ENCODE measurements around the gene HSPA12A.

Gene HSPA12A

GRCh38 chr10:116697816-116698215 lies 44.5 kb downstream of the HSPA12A start:
- H3K36me3 ChIP-seq (ENCODE audit: insufficient read depth, low read length): no peaks in the 10 kb centered on the region
- H3K4me1 ChIP-seq (ENCODE audit: insufficient read depth, low read length): no peaks in the 10 kb centered on the region
- H3K9me3 ChIP-seq (ENCODE audit: low read length): no peaks in the 10 kb centered on the region
- H2AFZ ChIP-seq (ENCODE audit: low read depth, low read length): no peak overlapping the region
- no peaks in the 10 kb centered on the region for H3K27me3 ChIP-seq (ENCODE audit: insufficient read depth, low read length)
- H3K4me3 ChIP-seq (ENCODE audit: low read length): no peak overlapping the region

DNA sequence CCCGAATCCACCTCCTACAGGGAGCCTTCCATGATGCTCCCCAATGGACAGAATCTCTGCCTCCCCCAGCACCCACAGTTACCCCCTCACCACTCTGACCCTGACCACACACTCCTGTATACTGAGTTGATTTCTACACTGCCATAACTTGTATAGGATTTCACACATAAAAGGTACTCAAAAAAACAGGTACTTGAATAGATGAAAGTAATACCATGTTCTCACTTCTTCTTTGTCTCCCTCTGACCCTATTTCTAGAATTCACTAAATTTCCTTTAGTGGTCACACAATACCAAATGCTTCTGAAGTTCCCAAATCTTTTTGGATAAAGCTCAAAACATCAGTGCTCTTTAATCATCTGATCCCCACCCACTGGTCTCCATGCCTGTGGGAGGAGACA lies 45.4 kb downstream of the HSPA12A start:
- Histone ChIP-seq H3K9me3 (ENCODE audit: low read length) (no peaks in the 10 kb centered on the region), H3K27me3 (ENCODE audit: insufficient read depth, low read length) (no peaks in the 10 kb centered on the region), H3K4me1 (ENCODE audit: insufficient read depth, low read length) (no peaks in the 10 kb centered on the region), H3K36me3 (ENCODE audit: insufficient read depth, low read length) (no peaks in the 10 kb centered on the region), H3K4me3 (ENCODE audit: low read length) (no peak overlapping the region), H2AFZ (ENCODE audit: low read depth, low read length) (no peak overlapping the region)

DNA sequence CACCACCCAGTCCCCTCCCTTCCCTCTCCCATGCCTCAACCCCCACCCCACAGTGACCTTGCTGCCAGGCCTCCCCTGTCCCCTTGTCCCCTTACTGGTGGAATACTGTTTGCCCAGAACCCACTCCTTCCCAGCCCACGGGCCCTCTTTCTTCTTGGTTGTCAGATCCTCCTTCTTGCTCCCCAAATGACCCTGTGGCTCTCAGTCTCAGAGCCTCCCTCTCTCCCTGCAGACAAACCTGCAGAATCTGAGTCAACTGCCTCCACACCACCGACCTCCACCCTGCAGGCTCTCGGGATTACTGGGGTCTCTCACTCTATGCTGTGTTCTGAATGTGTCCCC lies 47.5 kb downstream of the HSPA12A start:
- no peaks in the 10 kb centered on the region for H3K27me3 ChIP-seq (ENCODE audit: insufficient read depth, low read length)
- no peaks in the 10 kb centered on the region for H3K9me3 ChIP-seq (ENCODE audit: low read length)
- no peak overlapping the region for H3K4me3 ChIP-seq (ENCODE audit: low read length)
- no peaks in the 10 kb centered on the region for H3K36me3 ChIP-seq (ENCODE audit: insufficient read depth, low read length)
- no peak overlapping the region for H2AFZ ChIP-seq (ENCODE audit: low read depth, low read length)
- no peaks in the 10 kb centered on the region for H3K4me1 ChIP-seq (ENCODE audit: insufficient read depth, low read length)

DNA sequence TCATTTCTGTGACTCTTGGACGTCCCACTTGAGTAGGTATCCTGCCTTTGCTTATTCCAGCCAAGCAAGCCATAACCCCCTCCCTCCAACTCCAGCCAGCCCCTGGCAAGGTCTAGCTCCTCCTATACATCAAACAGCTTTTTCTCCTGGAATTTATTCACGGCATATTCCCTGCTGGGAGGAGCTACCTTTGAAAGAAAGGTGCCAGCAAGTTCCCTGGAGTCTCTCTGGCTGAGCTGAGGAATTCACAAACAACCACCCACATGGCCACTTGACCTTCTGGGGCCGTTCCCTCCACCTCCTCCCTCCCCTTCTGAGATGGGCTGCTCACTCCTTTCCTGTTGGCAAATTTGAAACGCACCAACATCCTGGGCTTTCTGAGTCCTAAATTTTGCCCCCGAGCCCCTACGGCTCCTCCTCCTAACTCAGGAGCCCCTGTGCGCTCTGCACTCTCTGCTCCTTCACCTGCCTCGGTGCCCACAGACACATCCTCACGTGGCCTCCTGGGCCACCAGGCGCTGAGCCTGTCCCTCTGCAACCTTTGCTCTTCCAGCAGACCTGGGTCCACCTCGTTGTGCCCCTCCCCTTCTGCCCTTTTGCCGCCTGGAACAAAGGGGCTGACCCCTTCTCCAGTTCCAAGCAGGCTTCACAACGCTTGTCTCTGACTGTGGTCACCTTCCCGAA lies 48.0 kb downstream of the HSPA12A start:
- Histone ChIP-seq H3K27me3 (ENCODE audit: insufficient read depth, low read length) (no peaks in the 10 kb centered on the region), H3K9me3 (ENCODE audit: low read length) (no peaks in the 10 kb centered on the region), H3K4me3 (ENCODE audit: low read length) (no peak overlapping the region), H3K4me1 (ENCODE audit: insufficient read depth, low read length) (no peaks in the 10 kb centered on the region), H3K36me3 (ENCODE audit: insufficient read depth, low read length) (no peaks in the 10 kb centered on the region), H2AFZ (ENCODE audit: low read depth, low read length) (no peak overlapping the region)

- Histone ChIP-seq H3K27me3 (ENCODE audit: insufficient read depth, low read length) (no peaks in the 10 kb centered on the region), H3K9me3 (ENCODE audit: low read length) (no peaks in the 10 kb centered on the region), H3K4me1 (ENCODE audit: insufficient read depth, low read length) (no peaks in the 10 kb centered on the region), H3K4me3 (ENCODE audit: low read length) (no peak overlapping the region), H2AFZ (ENCODE audit: low read depth, low read length) (no peak overlapping the region), H3K36me3 (ENCODE audit: insufficient read depth, low read length) (no peaks in the 10 kb centered on the region)
These were observed 50.1 kb downstream of the HSPA12A start for GRCh38 chr10:116692225-116692624.

DNA sequence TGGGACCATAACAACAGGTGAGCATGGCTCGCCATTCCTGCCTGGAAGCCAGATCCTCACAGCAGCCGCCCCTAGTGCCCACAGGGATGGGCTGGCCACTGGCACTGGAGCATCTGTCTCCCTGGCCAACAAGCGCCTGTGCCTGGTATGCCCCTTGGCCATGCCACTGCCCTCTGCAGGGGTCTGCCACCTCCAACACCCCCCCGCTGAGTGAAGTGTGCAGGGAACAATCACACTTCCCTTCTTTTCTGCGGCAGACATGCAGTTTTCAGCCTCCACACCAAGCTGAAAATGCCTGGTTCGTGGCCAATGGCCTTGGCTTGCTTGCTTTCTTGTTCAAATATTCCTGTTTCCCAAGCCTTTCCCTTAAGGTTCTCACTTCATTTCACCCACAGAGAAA lies 50.7 kb downstream of the HSPA12A start:
- Histone ChIP-seq H3K4me1 (ENCODE audit: insufficient read depth, low read length) (no peaks in the 10 kb centered on the region), H3K36me3 (ENCODE audit: insufficient read depth, low read length) (no peaks in the 10 kb centered on the region), H3K4me3 (ENCODE audit: low read length) (no peak overlapping the region), H3K9me3 (ENCODE audit: low read length) (no peaks in the 10 kb centered on the region), H2AFZ (ENCODE audit: low read depth, low read length) (no peak overlapping the region), H3K27me3 (ENCODE audit: insufficient read depth, low read length) (no peaks in the 10 kb centered on the region)

DNA sequence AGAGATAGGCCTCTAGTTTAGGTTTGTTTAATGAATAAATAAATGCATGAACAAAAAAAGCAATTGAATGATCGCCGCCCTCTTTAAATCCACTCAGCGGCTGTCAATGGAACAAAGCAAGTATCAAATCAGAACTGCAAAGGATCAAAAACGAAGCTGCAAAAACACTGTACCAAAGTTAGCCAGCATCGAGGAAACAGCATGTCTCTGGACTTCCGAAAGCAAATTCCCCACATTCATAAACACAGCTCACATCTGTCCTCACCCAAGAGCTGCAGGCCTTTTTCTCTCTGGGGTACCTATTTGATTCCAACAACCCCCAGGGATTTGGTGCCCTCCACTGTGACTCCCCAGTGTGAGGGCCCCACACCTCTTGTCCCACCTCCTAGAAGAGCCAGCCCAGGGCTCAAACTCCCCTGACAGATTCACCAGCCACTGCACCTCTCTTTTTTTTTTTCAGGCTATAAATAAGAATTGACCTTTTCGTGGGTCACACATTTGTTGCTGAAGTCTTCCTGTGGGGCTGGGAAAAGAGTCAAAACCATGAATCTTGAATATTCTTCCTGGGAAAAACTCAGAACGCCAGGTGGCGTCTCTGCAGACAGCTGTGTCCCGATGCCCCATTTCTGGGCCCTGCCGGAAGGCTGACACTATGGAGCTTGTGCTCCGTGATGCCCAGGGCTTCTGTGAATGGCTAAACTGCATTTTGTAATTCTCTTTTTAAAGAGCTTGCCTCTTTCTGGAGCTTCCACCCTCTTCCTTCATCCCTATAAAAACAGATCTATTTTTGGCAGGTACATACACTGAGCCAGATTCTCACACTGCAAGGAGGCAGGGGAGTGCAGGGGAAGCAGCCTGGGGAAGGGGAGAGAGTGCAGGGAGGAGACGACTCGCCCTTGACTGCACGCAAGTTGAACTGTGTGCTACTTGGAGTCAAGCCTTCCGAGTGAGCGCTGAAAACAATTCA lies 51.7 kb downstream of the HSPA12A start:
- Histone ChIP-seq H3K4me1 (ENCODE audit: insufficient read depth, low read length) (no peaks in the 10 kb centered on the region), H3K9me3 (ENCODE audit: low read length) (no peaks in the 10 kb centered on the region), H3K27me3 (ENCODE audit: insufficient read depth, low read length) (no peaks in the 10 kb centered on the region), H3K36me3 (ENCODE audit: insufficient read depth, low read length) (no peaks in the 10 kb centered on the region), H2AFZ (ENCODE audit: low read depth, low read length) (no peak overlapping the region), H3K4me3 (ENCODE audit: low read length) (no peak overlapping the region)

- Histone ChIP-seq H3K27me3 (ENCODE audit: insufficient read depth, low read length) (no peaks in the 10 kb centered on the region), H3K4me3 (ENCODE audit: low read length) (no peak overlapping the region), H3K9me3 (ENCODE audit: low read length) (no peaks in the 10 kb centered on the region), H3K36me3 (ENCODE audit: insufficient read depth, low read length) (no peaks in the 10 kb centered on the region), H3K4me1 (ENCODE audit: insufficient read depth, low read length) (no peaks in the 10 kb centered on the region), H2AFZ (ENCODE audit: low read depth, low read length) (no peak overlapping the region)
These were observed 52.6 kb downstream of the HSPA12A start for GRCh38 chr10:116689744-116690143.

- no peaks in the 10 kb centered on the region for H3K4me1 ChIP-seq (ENCODE audit: insufficient read depth, low read length)
- H3K9me3 ChIP-seq (ENCODE audit: low read length): no peaks in the 10 kb centered on the region
- no peak overlapping the region for H2AFZ ChIP-seq (ENCODE audit: low read depth, low read length)
- no peaks in the 10 kb centered on the region for H3K36me3 ChIP-seq (ENCODE audit: insufficient read depth, low read length)
- no peaks in the 10 kb centered on the region for H3K27me3 ChIP-seq (ENCODE audit: insufficient read depth, low read length)
- H3K4me3 ChIP-seq (ENCODE audit: low read length): no peak overlapping the region
These were observed 53.4 kb downstream of the HSPA12A start for GRCh38 chr10:116688741-116689495.

DNA sequence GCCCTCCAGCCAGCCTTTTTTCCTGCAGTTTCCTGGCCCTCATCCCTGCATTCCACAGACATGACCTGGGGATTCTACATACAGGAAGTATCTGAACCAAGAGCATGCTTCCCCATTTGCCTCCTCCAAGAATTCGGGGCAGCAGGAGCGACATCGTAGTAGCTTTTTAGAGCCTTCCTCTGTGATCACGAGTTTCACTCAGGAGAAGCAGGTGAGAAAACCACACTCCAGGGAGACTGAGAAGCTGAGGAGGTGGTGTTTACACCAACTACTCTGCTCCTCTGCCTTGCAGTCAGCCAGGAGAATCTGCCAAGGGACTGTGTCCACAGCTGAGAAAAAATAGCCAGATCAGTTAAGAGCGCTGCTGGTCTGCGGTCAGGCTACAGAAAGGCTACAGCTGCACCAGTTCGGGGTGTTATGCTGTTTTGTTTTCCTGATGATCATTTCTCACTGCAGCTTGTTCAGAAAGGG lies 54.1 kb downstream of the HSPA12A start:
- H3K9me3 ChIP-seq (ENCODE audit: low read length): no peaks in the 10 kb centered on the region
- H3K4me1 ChIP-seq (ENCODE audit: insufficient read depth, low read length): no peaks in the 10 kb centered on the region
- H3K4me3 ChIP-seq (ENCODE audit: low read length): no peak overlapping the region
- no peaks in the 10 kb centered on the region for H3K27me3 ChIP-seq (ENCODE audit: insufficient read depth, low read length)
- no peaks in the 10 kb centered on the region for H3K36me3 ChIP-seq (ENCODE audit: insufficient read depth, low read length)
- no peak overlapping the region for H2AFZ ChIP-seq (ENCODE audit: low read depth, low read length)

DNA sequence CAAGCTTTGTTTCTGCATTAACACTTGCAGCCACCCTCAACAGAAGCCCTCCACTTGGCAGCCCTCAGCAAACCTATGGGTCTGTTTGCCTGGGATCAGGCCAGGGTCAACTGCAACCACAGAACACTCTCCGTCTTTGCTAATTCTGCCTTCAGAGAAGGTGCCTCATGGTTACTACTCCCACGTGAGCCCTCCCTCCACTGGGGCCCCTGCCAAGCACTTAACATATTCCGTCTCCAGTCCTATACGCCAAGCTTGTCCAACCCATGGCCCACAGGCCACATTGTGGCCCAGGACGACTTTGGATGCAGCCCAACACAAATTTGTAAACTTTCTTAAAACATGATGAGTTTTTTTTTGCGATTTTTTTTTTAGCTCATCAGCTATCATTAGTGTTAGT lies 54.7 kb downstream of the HSPA12A start:
- Histone ChIP-seq H3K27me3 (ENCODE audit: insufficient read depth, low read length) (no peaks in the 10 kb centered on the region), H3K9me3 (ENCODE audit: low read length) (no peaks in the 10 kb centered on the region)

GRCh38 chr10:116686632-116687031 lies 55.7 kb downstream of the HSPA12A start:
- Histone ChIP-seq H3K36me3 (ENCODE audit: insufficient read depth, low read length) (no peaks in the 10 kb centered on the region), H3K9me3 (ENCODE audit: low read length) (no peaks in the 10 kb centered on the region), H2AFZ (ENCODE audit: low read depth, low read length) (no peak overlapping the region), H3K4me3 (ENCODE audit: low read length) (no peak overlapping the region), H3K4me1 (ENCODE audit: insufficient read depth, low read length) (no peaks in the 10 kb centered on the region), H3K27me3 (ENCODE audit: insufficient read depth, low read length) (no peaks in the 10 kb centered on the region)

More for the DNA sequence above, 54.7 kb downstream of the HSPA12A start:
- Histone ChIP-seq H3K4me3 (ENCODE audit: low read length) (no peak overlapping the region), H3K4me1 (ENCODE audit: insufficient read depth, low read length) (no peaks in the 10 kb centered on the region), H2AFZ (ENCODE audit: low read depth, low read length) (no peak overlapping the region), H3K36me3 (ENCODE audit: insufficient read depth, low read length) (no peaks in the 10 kb centered on the region)

- Histone ChIP-seq H3K36me3 (ENCODE audit: insufficient read depth, low read length) (no peaks in the 10 kb centered on the region), H3K4me1 (ENCODE audit: insufficient read depth, low read length) (no peaks in the 10 kb centered on the region), H2AFZ (ENCODE audit: low read depth, low read length) (no peak overlapping the region), H3K27me3 (ENCODE audit: insufficient read depth, low read length) (no peaks in the 10 kb centered on the region), H3K9me3 (ENCODE audit: low read length) (no peaks in the 10 kb centered on the region), H3K4me3 (ENCODE audit: low read length) (no peak overlapping the region)
These were observed 56.6 kb downstream of the HSPA12A start for GRCh38 chr10:116685807-116686206.

All from neuron (in vitro differentiated cells).